HCT116 (cell line): Measurements from ENCODE around the gene TYRO3. TPM values are rescaled to one million over a fixed set of nuclear protein-coding genes. Genes with fewer than 3 reads are reported as not detected.

Source experiments
- ATAC-seq: fragments of 200-7000 bp; cut with Tn5 transposase; 2 replicates; pipeline ENCODE4 v1.9.1; 2020; ENCODE audit warnings: mild to moderate bottlenecking, moderate library complexity
- BruUV-seq: library from RNA; stranded (reverse); fragments of 400-500 nt; replicated peaks from 2 replicates; lab custom pipeline; 2021; lab: Mats Ljungman, UMichigan
- CTCF ChIA-PET: fragments of 300-600 bp; sonication (Branson Sonifier 250); formaldehyde crosslinking; loops from one replicate; lab custom pipeline; 2021; ENCODE audit warnings: antibody characterized with exemption; lab: Charles Lee
- POLR2A ChIA-PET: fragments of 300-600, 350-600 bp; sonication (Branson Sonifier 250); formaldehyde crosslinking; loops from one replicate; lab custom pipeline; 2021; ENCODE audit warnings: antibody characterized with exemption; lab: Charles Lee
- RAD21 ChIA-PET, 2 experiments: fragments of 300-600 bp; sonication (Branson Sonifier 250); formaldehyde crosslinking; loops; one replicate each; lab custom pipeline; 2023; ENCODE audit warnings: low total read pairs in 2 of 2; ENCODE audit not compliant: uncharacterized antibody in 2 of 2, unreplicated experiment in 2 of 2, low non-redundant PET in 1 of 2; lab: Charles Lee
- DNase-seq: peaks from one replicate; pipeline ENCODE4 v3.0.0-alpha.2; 2010; ENCODE audit warnings: low read depth, low spot score
- H2AFZ ChIP-seq: fragments of 200-600 bp; shearing (Covaris generic), sonication (generic); 2 replicates; pipeline ENCODE4 v1.6.1; 2017; ENCODE audit warnings: low read depth, mixed run types, mixed read lengths, antibody characterized with exemption, low read length; ENCODE audit not compliant: poor library complexity, severe bottlenecking
- H3K27ac ChIP-seq: 2 replicates; pipeline ENCODE4 v1.5.1; 2012; ENCODE audit warnings: low read depth, low read length
- H3K27me3 ChIP-seq: fragments of 200-600 bp; sonication (generic); 2 replicates; pipeline ENCODE4 v1.6.1; 2016; ENCODE audit warnings: mixed run types, low read length, mixed read lengths; ENCODE audit not compliant: insufficient read depth
- H3K36me3 ChIP-seq, 2 experiments: fragments of 200-500 bp in 1 of 2; fragments of 200-600 bp in 1 of 2; sonication (Bioruptor generic) in 1 of 2; sonication (generic) in 1 of 2; 2 replicates each; pipeline versions ENCODE4 v1.5.1 to v1.6.1; 2014 to 2016; ENCODE audit warnings: low read length in 2 of 2, inconsistent platforms in 1 of 2, mixed read lengths in 1 of 2, mixed run types in 1 of 2; ENCODE audit not compliant: insufficient read depth in 2 of 2, control insufficient read depth in 1 of 2
- H3K4me1 ChIP-seq, 2 experiments: fragments of 200-600 bp in 1 of 2; sonication (generic) in 1 of 2; 2 replicates each; pipeline versions ENCODE4 v1.5.1 to v1.6.1; 2012 to 2017; ENCODE audit warnings: low read length in 2 of 2, inconsistent platforms in 1 of 2, mild to moderate bottlenecking in 1 of 2, mixed read lengths in 1 of 2, mixed run types in 1 of 2, moderate library complexity in 1 of 2; ENCODE audit not compliant: insufficient read depth in 2 of 2, control insufficient read depth in 1 of 2
- H3K4me2 ChIP-seq: fragments of 200-600 bp; sonication (generic); 2 replicates; pipeline ENCODE4 v1.6.1; 2017; ENCODE audit warnings: mixed run types, low read length, mixed read lengths
- H3K4me3 ChIP-seq, 2 experiments: fragments of 200-600 bp in 1 of 2; sonication (generic) in 1 of 2; replicated peaks in 1 of 2; 2 replicates each; pipeline ENCODE4 v1.5.1; 2011 to 2016; ENCODE audit warnings: low read length in 2 of 2, control low read depth in 1 of 2, low read depth in 1 of 2, mild to moderate bottlenecking in 1 of 2, mixed read lengths in 1 of 2, mixed run types in 1 of 2
- H3K79me2 ChIP-seq: fragments of 200-600 bp; sonication (generic); 2 replicates; pipeline ENCODE4 v1.6.1; 2017; ENCODE audit warnings: mild to moderate bottlenecking, mixed run types, low read length, moderate library complexity, mixed read lengths; ENCODE audit not compliant: insufficient read depth
- H3K9ac ChIP-seq: fragments of 200-600 bp; sonication (generic); 2 replicates; pipeline ENCODE4 v1.6.1; 2016; ENCODE audit warnings: low read length, mixed read lengths
- H3K9me2 ChIP-seq: fragments of 200-600 bp; sonication (generic), shearing (Covaris generic); 2 replicates; pipeline ENCODE4 v1.6.1; 2017; ENCODE audit warnings: mixed run types, mild to moderate bottlenecking, moderate library complexity; ENCODE audit not compliant: insufficient read depth
- H3K9me3 ChIP-seq, 2 experiments: fragments of 200-500 bp in 1 of 2; fragments of 200-600 bp in 1 of 2; sonication (Bioruptor generic) in 1 of 2; sonication (generic) in 1 of 2; 2 replicates each; pipeline ENCODE4 v1.6.1; 2014 to 2017; ENCODE audit warnings: low read length in 2 of 2, mixed read lengths in 2 of 2, inconsistent platforms in 1 of 2, low read depth in 1 of 2, mild to moderate bottlenecking in 1 of 2, mixed run types in 1 of 2, moderate library complexity in 1 of 2; ENCODE audit not compliant: control insufficient read depth in 1 of 2, insufficient read depth in 1 of 2
- H4K20me1 ChIP-seq: fragments of 200-600 bp; sonication (generic), shearing (Covaris generic); 2 replicates; pipeline ENCODE4 v1.6.1; 2017; ENCODE audit warnings: mixed run types, mild to moderate bottlenecking, moderate library complexity; ENCODE audit not compliant: insufficient read depth
- EZH2 ChIP-seq: fragments of 200-600 bp; sonication (generic); IDR thresholded peaks from 2 replicates; pipeline ENCODE4 v1.6.1; 2017; ENCODE audit warnings: antibody characterized with exemption, mixed run types
- intact Hi-C: fragments of 100-400 bp; cut with micrococcal nuclease; formaldehyde crosslinking; loops from 2 replicates; pipeline ENCODE4 v1.10.0; 2022
- total RNA-seq: library from RNA; stranded (reverse); gene quantifications from one replicate; pipeline ENCODE4 v1.2.1, GENCODE V29; 2021; ENCODE audit not compliant: unreplicated experiment
- TF ChIP-seq, protein P1 (sequence below): IDR thresholded peaks from 2 replicates; pipeline ENCODE4 v1.6.1; 2012

The TYRO3 gene
- total RNA-seq, 1 experiment from 2014 or later = 34.6 TPM

DNA sequence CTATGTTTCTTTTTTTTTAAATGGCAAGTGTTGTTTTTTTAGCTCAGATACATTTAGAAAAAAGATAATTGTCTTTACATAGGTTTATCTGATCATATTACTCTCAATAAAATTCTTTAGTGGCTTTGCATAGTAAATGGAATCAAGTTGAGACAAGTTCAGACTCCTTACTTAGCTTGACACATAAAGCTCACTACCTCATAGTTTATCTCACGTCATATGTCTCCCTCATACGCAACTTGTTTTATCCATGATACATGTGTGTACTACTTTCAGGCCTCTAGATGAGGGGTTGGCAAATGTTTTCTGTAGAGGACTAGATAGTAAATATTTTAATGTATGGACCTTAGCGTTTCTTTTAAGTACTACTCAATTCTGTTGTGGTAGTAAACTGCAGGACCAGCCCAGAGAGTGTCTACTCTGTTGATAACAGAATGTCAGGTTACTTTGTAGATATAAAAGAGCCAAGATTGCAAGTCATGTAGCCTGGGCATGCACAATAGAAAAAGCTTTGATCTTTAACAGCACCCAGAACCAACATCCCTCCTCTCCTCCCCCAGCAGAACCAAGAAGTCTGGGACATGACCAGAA, 73.0 kb downstream of the TYRO3 start:
- Histone ChIP-seq H3K4me3 (no peak overlapping the region), H3K9ac (no peak overlapping the region), H3K4me2 (no peak overlapping the region), H3K4me1 (no peaks in the 10 kb centered on the region), H2AFZ (no peak overlapping the region), H3K79me2 (no peaks in the 10 kb centered on the region), H3K9me2 (no peaks in the 10 kb centered on the region), H3K36me3 (no peaks in the 10 kb centered on the region), H3K27me3 (no peaks in the 10 kb centered on the region), H3K9me3 (no peaks in the 10 kb centered on the region), H3K27ac (no peak overlapping the region), H4K20me1 (no peaks in the 10 kb centered on the region)
- ATAC-seq = no peak
- ChIA-PET POLR2A (no interaction called here), CTCF (no interaction called here), RAD21 (no interaction called here)
- intact Hi-C loops = no loop called here
- no TSS peak for BruUV-seq
- no peak for DNase-seq
- TF ChIP-seq, protein P1, sequence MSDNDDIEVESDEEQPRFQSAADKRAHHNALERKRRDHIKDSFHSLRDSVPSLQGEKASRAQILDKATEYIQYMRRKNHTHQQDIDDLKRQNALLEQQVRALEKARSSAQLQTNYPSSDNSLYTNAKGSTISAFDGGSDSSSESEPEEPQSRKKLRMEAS = no peak
- no peak for TF ChIP-seq EZH2

Other genes with a start within 250 kb of the TYRO3 start
- gene OIP5, start 226.6 kb upstream of the TYRO3 start, total RNA-seq = 19.7 TPM
- 146 TPM for gene NUSAP1, start 226.3 kb upstream of the TYRO3 start, total RNA-seq
- 17.1 TPM for gene NDUFAF1, start 156.7 kb upstream of the TYRO3 start, total RNA-seq
- gene RTF1, start 142.1 kb upstream of the TYRO3 start, total RNA-seq = 27.5 TPM
- 10.8 TPM for gene ITPKA, start 65.3 kb upstream of the TYRO3 start, total RNA-seq
- 9.2 TPM for gene LTK, start 45.4 kb upstream of the TYRO3 start, total RNA-seq
- gene RPAP1, start 15.0 kb upstream of the TYRO3 start, total RNA-seq = 46.4 TPM
- 28.9 TPM for gene MGA, start 101.2 kb downstream of the TYRO3 start, total RNA-seq
- gene MAPKBP1, start 215.3 kb downstream of the TYRO3 start, total RNA-seq = 21.3 TPM